SH-SY5Y (cell line): ENCODE results near the gene TRIM33.

Experiments used
- GATA2 ChIP-seq: IDR thresholded peaks from 2 replicates; pipeline ENCODE4 v1.6.1; 2011; ENCODE audit warnings: mild to moderate bottlenecking, low read depth, low read length
- GATA3 ChIP-seq: IDR thresholded peaks from 2 replicates; pipeline ENCODE4 v1.6.1; 2011; ENCODE audit warnings: low read depth, mild to moderate bottlenecking, low read length, moderate library complexity

- no peak for TF ChIP-seq GATA2
- no peak for TF ChIP-seq GATA3
These were observed 120.0 kb downstream of the TRIM33 start for GRCh38 chr1:114390960-114391359.
